GM21423 (cell line): ENCODE data around the gene MKLN1.
"Not testable (repeated sequence)": the region's sequence is repeated elsewhere in the genome, so short reads cannot be mapped to it uniquely, and the experiment has no call there.

Experiments used
- ATAC-seq: cut with Tn5 transposase; IDR thresholded peaks from one replicate; pipeline ENCODE4 v1.9.1; 2021; ENCODE audit warnings: mild to moderate bottlenecking, moderate library complexity; ENCODE audit not compliant: unreplicated experiment

MKLN1 gene

GRCh38 chr7:131327626-131328376 lies at the start of gene MKLN1:
Gene MKLN1, plus strand, starts transcription at chr7:131327876. Its CDS starts 24 bp downstream, at chr7:131327900.
- peak; percentile 82 for ATAC-seq

- ATAC-seq = no peak
These were observed 48.6 kb upstream of the MKLN1 start for GRCh38 chr7:131279044-131279443.

GRCh38 chr7:131281266-131282048 lies 46.2 kb upstream of the MKLN1 start:
- no peak for ATAC-seq

GRCh38 chr7:131284702-131285419 lies 42.8 kb upstream of the MKLN1 start:
- no peak for ATAC-seq

GRCh38 chr7:131285556-131285955 lies 42.1 kb upstream of the MKLN1 start:
- ATAC-seq = no peak

- no peak for ATAC-seq
These were observed 39.2 kb upstream of the MKLN1 start for GRCh38 chr7:131288450-131288849.

- no peak for ATAC-seq
These were observed 38.6 kb upstream of the MKLN1 start for GRCh38 chr7:131289051-131289450.

GRCh38 chr7:131292141-131292905 lies 35.4 kb upstream of the MKLN1 start:
- ATAC-seq = no peak

- ATAC-seq = no peak
These were observed 34.7 kb upstream of the MKLN1 start for GRCh38 chr7:131293018-131293417.

- ATAC-seq = no peak
These were observed 33.1 kb upstream of the MKLN1 start for GRCh38 chr7:131294553-131294952.

- ATAC-seq = no peak
These were observed 29.1 kb upstream of the MKLN1 start for GRCh38 chr7:131298608-131298992.

- no peak for ATAC-seq
These were observed 28.6 kb upstream of the MKLN1 start for GRCh38 chr7:131299074-131299473.

GRCh38 chr7:131300078-131300477 lies 27.6 kb upstream of the MKLN1 start:
- ATAC-seq = no peak

- ATAC-seq = no peak
These were observed 26.9 kb upstream of the MKLN1 start for GRCh38 chr7:131300572-131301466.

GRCh38 chr7:131302446-131302845 lies 25.2 kb upstream of the MKLN1 start:
- ATAC-seq = no peak

GRCh38 chr7:131302876-131303707 lies 24.6 kb upstream of the MKLN1 start:
- no peak for ATAC-seq

- ATAC-seq = no peak
These were observed 22.5 kb upstream of the MKLN1 start for GRCh38 chr7:131305152-131305551.

GRCh38 chr7:131306041-131306440 lies 21.6 kb upstream of the MKLN1 start:
- not testable (repeated sequence) for ATAC-seq

GRCh38 chr7:131306777-131307176 lies 20.9 kb upstream of the MKLN1 start:
- no peak for ATAC-seq
